Measurements from ENCODE around the gene SAT2.

GRCh38 chr17:7632492-7632894 is 4.9 kb upstream of the SAT2 start:
- TF ChIP-seq, protein P1, sequence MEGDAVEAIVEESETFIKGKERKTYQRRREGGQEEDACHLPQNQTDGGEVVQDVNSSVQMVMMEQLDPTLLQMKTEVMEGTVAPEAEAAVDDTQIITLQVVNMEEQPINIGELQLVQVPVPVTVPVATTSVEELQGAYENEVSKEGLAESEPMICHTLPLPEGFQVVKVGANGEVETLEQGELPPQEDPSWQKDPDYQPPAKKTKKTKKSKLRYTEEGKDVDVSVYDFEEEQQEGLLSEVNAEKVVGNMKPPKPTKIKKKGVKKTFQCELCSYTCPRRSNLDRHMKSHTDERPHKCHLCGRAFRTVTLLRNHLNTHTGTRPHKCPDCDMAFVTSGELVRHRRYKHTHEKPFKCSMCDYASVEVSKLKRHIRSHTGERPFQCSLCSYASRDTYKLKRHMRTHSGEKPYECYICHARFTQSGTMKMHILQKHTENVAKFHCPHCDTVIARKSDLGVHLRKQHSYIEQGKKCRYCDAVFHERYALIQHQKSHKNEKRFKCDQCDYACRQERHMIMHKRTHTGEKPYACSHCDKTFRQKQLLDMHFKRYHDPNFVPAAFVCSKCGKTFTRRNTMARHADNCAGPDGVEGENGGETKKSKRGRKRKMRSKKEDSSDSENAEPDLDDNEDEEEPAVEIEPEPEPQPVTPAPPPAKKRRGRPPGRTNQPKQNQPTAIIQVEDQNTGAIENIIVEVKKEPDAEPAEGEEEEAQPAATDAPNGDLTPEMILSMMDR (conservative IDR thresholded peaks at IDR 0.05): peak; percentile 79
- no peak for TF ChIP-seq ZFX (IDR thresholded peaks at IDR 0.05)
